ENCODE measurements around the gene ATG9A. TPM values are rescaled to one million over a fixed set of nuclear protein-coding genes. Genes with fewer than 3 reads are reported as not detected.

ATG9A gene
- total RNA-seq, 4 donors from 2014 or later, result 37.8 to 55.1 (median 45.2) TPM

GRCh38 chr2:219178377-219179175 lies 50.9 kb downstream of the ATG9A start:
- Histone ChIP-seq H3K9me3 (no peaks in the 10 kb centered on the region), H3K36me3 (peaks cover 26 to 62% (median 47%) of the 10 kb centered on the region in 3 donors), H3K27me3 (no peaks in the 10 kb centered on the region), H3K4me1 (peaks cover 10 to 57% (median 30%) of the 10 kb centered on the region in 3 donors), H3K4me3 (peak overlapping the region; percentile 84 to 100 (median 92)), H3K27ac (peak overlapping the region; percentile 98 to 100 (median 98))
- no peak for DNase-seq
- no peak for TF ChIP-seq CTCF (IDR thresholded peaks at IDR 0.05)
- TF ChIP-seq POLR2A (IDR thresholded peaks at IDR 0.05), result no peak
- intact Hi-C loops (cut with DNase I), result no loop called here
- 10% methylated on average over 14 of the region's 45 CpGs for WGBS, 2 donors

- Histone ChIP-seq H3K4me3 (peak within 1 kb of the TSS; percentile 84 to 100 (median 92)), H3K9me3 (no peaks in the 10 kb centered on the region), H3K27ac (peak within 1 kb of the TSS; percentile 98 to 100 (median 98)), H3K27me3 (no peaks in the 10 kb centered on the region), H3K36me3 (peaks cover 30 to 62% (median 48%) of the 10 kb centered on the region in 3 donors), H3K4me1 (peaks cover 10 to 57% (median 30%) of the 10 kb centered on the region in 3 donors)
- 1% methylated on average over 16 of the region's 67 CpGs for WGBS, 2 donors
- intact Hi-C loops (cut with DNase I), result no loop called here
- TF ChIP-seq POLR2A (IDR thresholded peaks at IDR 0.05) (peak in 2 of 4 donors; percentile 96 to 99), CTCF (IDR thresholded peaks at IDR 0.05) (peak in 4 of 6 experiments; percentile 34 to 48 (median 40))
- peak; percentile 63 for DNase-seq
Observed at GRCh38 chr2:219177552-219178376, 51.7 kb downstream of the ATG9A start, which contains the start of gene RETREG2. TSS of gene RETREG2 (plus strand) at chr2:219178275. CDS start at chr2:219178353, 78 bp downstream.

GRCh38 chr2:219176818-219177551 lies 52.5 kb downstream of the ATG9A start, which contains the start of gene CNPPD1:
TSS of gene CNPPD1 (minus strand) at chr2:219176925. CDS start at chr2:219176828, 97 bp downstream.
- no peaks in the 10 kb centered on the region for H3K9me3 ChIP-seq
- intact Hi-C loops (cut with DNase I), result no loop called here
- H3K27me3 ChIP-seq, result no peaks in the 10 kb centered on the region
- peak; percentile 48 for DNase-seq
- H3K36me3 ChIP-seq, result peaks cover 25 to 62% (median 43%) of the 10 kb centered on the region in 3 donors
- H3K27ac ChIP-seq, result peak within 1 kb of the TSS; percentile 98 to 100 (median 98)
- H3K4me1 ChIP-seq, result peaks cover 10 to 61% (median 30%) of the 10 kb centered on the region in 3 donors
- peak in 3 of 4 donors; percentile 91 to 99 (median 96) for TF ChIP-seq POLR2A (IDR thresholded peaks at IDR 0.05)
- TF ChIP-seq CTCF (IDR thresholded peaks at IDR 0.05), result peak in 2 of 6 experiments; percentile 4 to 25
- peak within 1 kb of the TSS; percentile 84 to 100 (median 92) for H3K4me3 ChIP-seq
- 0% methylated on average over 7 to 8 of the region's 69 CpGs for WGBS, 2 donors

DNA sequence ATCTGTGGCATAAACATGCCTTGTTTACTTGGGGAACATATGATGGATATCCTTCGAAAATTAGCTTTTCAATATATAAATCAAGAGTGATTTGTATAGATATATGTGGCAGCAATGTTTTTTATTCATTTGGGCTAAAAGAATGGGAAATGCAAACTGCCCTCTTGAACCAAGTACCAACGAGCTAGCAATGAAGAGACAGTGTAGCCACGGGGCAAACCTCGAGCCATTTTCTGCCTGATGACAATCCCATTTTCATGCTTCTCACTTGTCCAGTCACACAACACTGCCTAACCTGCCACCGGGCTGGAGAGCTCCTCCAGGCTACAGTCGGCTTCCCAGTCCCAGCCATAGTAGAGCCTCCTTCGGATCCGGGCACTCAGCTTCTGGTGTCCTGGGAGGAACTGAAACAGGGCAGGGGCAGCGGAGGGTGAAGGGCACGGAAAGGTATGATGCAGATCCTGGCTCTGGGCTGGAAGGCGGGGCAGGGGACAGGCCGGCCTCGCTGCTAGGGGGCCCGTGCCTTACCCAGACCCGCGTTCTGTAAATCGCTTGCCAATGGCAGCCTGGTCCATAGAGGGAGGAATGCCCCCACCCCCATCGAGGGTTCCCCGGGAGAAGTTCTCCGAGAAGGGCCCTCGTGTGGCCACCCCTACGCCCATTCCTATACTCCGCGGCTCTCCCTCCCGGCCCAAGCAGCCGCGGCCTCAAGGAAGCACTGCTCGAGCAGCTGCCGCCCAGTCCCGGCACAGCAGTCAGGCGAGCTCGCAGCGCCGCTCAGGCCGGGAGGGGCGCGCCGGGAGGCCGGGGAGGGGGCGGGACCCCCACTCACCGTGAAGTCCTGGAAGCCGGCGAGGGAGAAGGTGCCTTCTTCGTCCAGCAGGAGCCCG lies 53.3 kb downstream of the ATG9A start:
- peak overlapping the region; percentile 84 to 100 (median 92) for H3K4me3 ChIP-seq
- no peaks in the 10 kb centered on the region for H3K9me3 ChIP-seq
- H3K36me3 ChIP-seq, result peaks cover 17 to 61% (median 35%) of the 10 kb centered on the region in 3 donors
- TF ChIP-seq CTCF (IDR thresholded peaks at IDR 0.05) (peak in 2 of 6 experiments; percentile 5 to 15), POLR2A (IDR thresholded peaks at IDR 0.05) (no peak)
- 14 to 21% methylated on average over 2 to 6 of the region's 45 CpGs for WGBS, 2 donors
- H3K27ac ChIP-seq, result peak overlapping the region; percentile 98 to 100 (median 98)
- no peak for DNase-seq
- peaks cover 10 to 70% (median 35%) of the 10 kb centered on the region in 3 donors for H3K4me1 ChIP-seq
- no peaks in the 10 kb centered on the region for H3K27me3 ChIP-seq
- intact Hi-C loops (cut with DNase I), result no loop called here
